Pancreas (tissue), 10 donors: ENCODE measurements around the gene EEF1AKMT3. TPM values are rescaled to one million over a fixed set of nuclear protein-coding genes. Genes with fewer than 3 reads are reported as not detected.

Experiments
- ATAC-seq, 4 donors: fragments of 200-7000 bp; cut with Tn5 transposase; one replicate each; pipeline versions ENCODE4 v1.8.0 to v1.9.1; 2020; ENCODE audit warnings: mild to moderate bottlenecking in 4 of 4, moderate library complexity in 4 of 4
- DNase-seq, 6 donors: peaks; one replicate each; pipeline ENCODE4 v3.0.0-alpha.2; 2020
- FAIRE-seq: peaks from 2 replicates; lab custom pipeline; 2012; peaks lifted over from hg19 to GRCh38; lab: Jason Lieb, UNC
- H3K27ac ChIP-seq, 4 donors: fragments of 200-600 bp; sonication (generic); 1 replicate in 3 of 4; 2 replicates in 1 of 4; pipeline versions ENCODE4 v1.5.0 to v1.8.0; 2020
- H3K27me3 ChIP-seq, 4 donors: fragments of 200-600 bp; one replicate each; pipeline ENCODE4 v1.8.0; 2021
- H3K36me3 ChIP-seq, 3 donors: fragments of 200-600 bp; sonication (generic) in 1 of 3; one replicate each; pipeline versions ENCODE4 v1.5.0 to v1.8.0; 2020 to 2021
- H3K4me1 ChIP-seq, 3 donors: fragments of 200-600 bp; one replicate each; pipeline ENCODE4 v1.8.0; 2021
- H3K4me3 ChIP-seq, 4 donors: fragments of 200-600 bp; sonication (generic) in 2 of 4; one replicate each; pipeline versions ENCODE4 v1.5.0 to v1.8.0; 2020 to 2021
- H3K9me3 ChIP-seq, 4 donors: fragments of 200-600 bp; one replicate each; pipeline ENCODE4 v1.8.0; 2021
- WGBS, 2 donors: extraction: QIAGEN DNeasy Blood & Tissue Kit; methylation state at CpG; one replicate each; pipeline ENCODE4 v1.1.7; 2013; 5-methylcytosine and 5-hydroxymethylcytosine counted together
- intact Hi-C, 3 donors: fragments of 100-400 bp; cut with DNase I; formaldehyde crosslinking; loops; one replicate each; pipeline versions ENCODE4 v1.11.1 to v1.14.2; 2022
- polyA plus RNA-seq, 2 donors: library from polyadenylated mRNA; stranded (reverse); fragments of 200-250 nt; gene quantifications; one replicate each; pipeline ENCODE4 v1.2.3, GENCODE V29; 2013
- total RNA-seq, 6 donors: library from RNA; stranded (reverse); fragmentation: NEBNext Ultra II Directional in 4 of 6; extraction: Animal tissue kit (Norgen Biotek cat#: 25700) in 4 of 6; gene quantifications; one replicate each; pipeline versions ENCODE4 v1.2.1 to v1.2.4, GENCODE V29; 2021 to 2023
- TF ChIP-seq, protein P1 (sequence below), 4 donors: fragments of 200-600 bp; sonication (generic) in 3 of 4; IDR thresholded peaks; one replicate each; pipeline versions ENCODE4 v1.5.0 to v1.8.0; 2021; ENCODE audit warnings: antibody characterized with exemption in 4 of 4
- donor health status: healthy with polysubstance abuse.
- donor health status: DM: no; HTN: no; CAD: no; lungs with moderate emphysema.
- donor health status: DM: no; HTN: no; CAD: no.
- donor health status: control.
- donor health status: control.
- donor health status: Bipolar disorder and iron deficiency.
- donor health status: DM: yes; HTN: yes; CAD: no.
- donor health status: DM: no; HTN: no; CAD: no.
- donor health status: DM: no; HTN: no; CAD: no.
- donor health status: DM: yes; HTN: yes; CAD: no.

The EEF1AKMT3 gene
- total and polyA plus RNA-seq, 8 donors = 3.7 to 20.8 (median 14.4) TPM

DNA sequence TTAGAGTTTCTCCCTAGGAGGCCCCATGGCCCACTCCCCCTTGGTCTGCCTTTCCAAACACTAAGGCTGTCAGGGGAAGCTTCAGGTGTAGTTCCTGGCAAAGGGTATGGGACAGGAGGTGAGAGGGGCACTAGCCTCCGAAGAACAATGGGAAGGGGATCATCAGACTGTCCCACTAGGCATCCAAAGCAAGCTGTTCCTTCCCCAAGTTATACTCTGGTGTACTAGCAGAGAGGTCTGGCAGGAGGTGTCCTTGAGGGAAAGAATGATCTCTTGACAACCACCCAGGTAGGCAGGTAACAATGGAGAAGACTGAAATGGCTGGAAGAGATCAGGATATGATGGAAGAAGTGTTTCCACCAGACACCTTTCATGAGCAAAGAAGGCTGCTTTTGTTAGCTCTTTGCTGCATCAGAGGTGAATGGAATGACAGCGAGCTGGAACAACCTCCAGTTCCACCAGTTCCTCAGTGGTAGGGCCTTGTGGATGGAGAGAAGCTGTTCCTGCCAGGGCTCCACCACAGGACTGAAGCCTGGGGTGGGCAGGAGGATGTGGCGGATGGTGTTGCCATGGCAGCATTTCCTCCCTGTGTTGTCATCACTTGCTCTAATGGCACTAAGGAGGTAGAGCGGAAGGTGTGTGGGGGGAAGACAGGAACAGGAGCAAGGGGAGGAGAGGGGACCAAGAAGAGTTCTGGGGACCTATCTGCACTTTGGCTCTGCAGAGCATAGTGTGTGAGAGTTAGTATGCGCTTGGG, 31.6 kb upstream of the EEF1AKMT3 start:
- FAIRE-seq (no peak), DNase-seq (no peak), ATAC-seq (no peak)
- Histone ChIP-seq H3K9me3 (no peaks in the 10 kb centered on the region), H3K27ac (no peak overlapping the region), H3K4me1 (peaks cover 9 to 17% (median 15%) of the 10 kb centered on the region in 3 donors), H3K36me3 (no peaks in the 10 kb centered on the region), H3K4me3 (no peak overlapping the region), H3K27me3 (peaks cover 0 to 8% (median 0%) of the 10 kb centered on the region in 4 donors)
- WGBS, 2 donors = 72 to 79% methylated on average over 5 of the region's 5 CpGs
- intact Hi-C loops = no loop called here
- TF ChIP-seq, protein P1, sequence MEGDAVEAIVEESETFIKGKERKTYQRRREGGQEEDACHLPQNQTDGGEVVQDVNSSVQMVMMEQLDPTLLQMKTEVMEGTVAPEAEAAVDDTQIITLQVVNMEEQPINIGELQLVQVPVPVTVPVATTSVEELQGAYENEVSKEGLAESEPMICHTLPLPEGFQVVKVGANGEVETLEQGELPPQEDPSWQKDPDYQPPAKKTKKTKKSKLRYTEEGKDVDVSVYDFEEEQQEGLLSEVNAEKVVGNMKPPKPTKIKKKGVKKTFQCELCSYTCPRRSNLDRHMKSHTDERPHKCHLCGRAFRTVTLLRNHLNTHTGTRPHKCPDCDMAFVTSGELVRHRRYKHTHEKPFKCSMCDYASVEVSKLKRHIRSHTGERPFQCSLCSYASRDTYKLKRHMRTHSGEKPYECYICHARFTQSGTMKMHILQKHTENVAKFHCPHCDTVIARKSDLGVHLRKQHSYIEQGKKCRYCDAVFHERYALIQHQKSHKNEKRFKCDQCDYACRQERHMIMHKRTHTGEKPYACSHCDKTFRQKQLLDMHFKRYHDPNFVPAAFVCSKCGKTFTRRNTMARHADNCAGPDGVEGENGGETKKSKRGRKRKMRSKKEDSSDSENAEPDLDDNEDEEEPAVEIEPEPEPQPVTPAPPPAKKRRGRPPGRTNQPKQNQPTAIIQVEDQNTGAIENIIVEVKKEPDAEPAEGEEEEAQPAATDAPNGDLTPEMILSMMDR (IDR thresholded peaks at IDR 0.05) = no peak

DNA sequence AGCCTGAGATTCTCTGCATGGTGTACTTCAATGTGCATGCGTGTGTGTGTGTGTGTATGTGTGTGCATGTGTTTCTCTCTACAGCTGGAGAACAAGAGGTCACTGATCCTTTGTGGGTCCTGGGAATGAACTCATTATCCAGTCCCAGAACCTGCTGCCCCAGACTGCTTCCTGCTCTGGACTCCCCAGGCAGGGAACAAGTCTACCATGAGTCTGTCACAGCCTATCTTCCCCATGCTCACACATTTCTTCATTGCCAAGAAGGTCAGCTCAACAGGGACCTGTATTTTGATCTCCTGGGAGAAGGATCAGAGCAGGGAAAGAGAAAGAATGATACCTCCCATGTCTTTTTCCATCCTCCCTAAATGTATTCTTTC, 31.0 kb upstream of the EEF1AKMT3 start:
- no peak overlapping the region for H3K4me3 ChIP-seq
- TF ChIP-seq, protein P1 (IDR thresholded peaks at IDR 0.05) = no peak
- no peak overlapping the region for H3K27ac ChIP-seq
- peaks cover 9 to 18% (median 15%) of the 10 kb centered on the region in 3 donors for H3K4me1 ChIP-seq
- 69 to 79% methylated on average over 1 of the region's 1 CpG for WGBS, 2 donors
- DNase-seq = no peak
- H3K9me3 ChIP-seq = no peaks in the 10 kb centered on the region
- H3K36me3 ChIP-seq = no peaks in the 10 kb centered on the region
- FAIRE-seq = no peak
- peaks cover 0 to 8% (median 0%) of the 10 kb centered on the region in 4 donors for H3K27me3 ChIP-seq
- intact Hi-C loops = no loop called here
- no peak for ATAC-seq

DNA sequence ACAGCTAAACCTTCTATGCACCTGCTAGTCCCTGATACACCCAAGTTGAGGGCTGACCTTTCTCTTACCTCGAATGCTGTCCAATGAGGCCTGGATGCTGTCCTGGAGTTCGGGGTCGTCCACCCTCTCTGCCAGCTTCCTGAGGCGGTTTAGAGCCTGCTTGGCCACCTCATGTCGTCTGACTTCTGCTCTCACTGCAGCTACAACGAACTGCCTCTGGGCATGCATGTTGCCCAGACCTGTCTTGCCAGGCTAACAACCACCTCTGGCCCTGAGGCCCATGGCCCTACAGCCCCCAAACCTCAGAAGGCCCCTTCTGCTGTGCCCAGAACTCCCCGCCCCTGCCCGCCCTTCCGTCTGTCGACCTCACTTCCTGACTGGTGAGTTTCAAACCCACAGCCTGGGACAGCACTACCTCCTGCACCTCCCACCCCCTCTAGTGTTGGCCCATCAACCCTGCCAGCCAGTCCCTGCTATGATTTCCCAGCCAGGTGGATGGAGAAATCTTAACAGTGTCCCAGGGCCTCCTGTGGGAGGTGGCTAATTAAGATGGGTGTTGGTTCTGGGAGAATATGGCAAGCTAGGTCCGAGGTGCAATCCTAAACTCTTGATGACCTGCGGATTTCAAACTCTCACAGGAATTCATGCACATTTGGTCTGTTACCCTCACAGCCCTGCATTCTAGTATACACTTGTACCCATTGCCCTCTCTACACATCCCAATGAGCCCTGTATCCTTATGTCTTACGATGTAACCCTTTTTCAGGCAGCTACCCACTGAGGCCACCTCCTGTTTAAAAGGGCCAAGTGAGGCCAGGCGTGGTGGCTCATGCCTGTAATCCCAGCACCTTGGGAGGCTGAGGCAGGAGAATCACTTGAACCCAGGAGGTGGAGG, 30.3 kb upstream of the EEF1AKMT3 start:
- Histone ChIP-seq H3K4me3 (no peak overlapping the region), H3K4me1 (peaks cover 9 to 15% (median 11%) of the 10 kb centered on the region in 3 donors), H3K36me3 (no peaks in the 10 kb centered on the region), H3K27me3 (peaks cover 0 to under 1% (median 0%) of the 10 kb centered on the region in 4 donors), H3K9me3 (no peaks in the 10 kb centered on the region), H3K27ac (no peak overlapping the region)
- TF ChIP-seq, protein P1 (IDR thresholded peaks at IDR 0.05) = no peak
- ATAC-seq = no peak
- FAIRE-seq = no peak
- intact Hi-C loops = no loop called here
- no peak for DNase-seq
- 47 to 54% methylated on average over 14 of the region's 14 CpGs for WGBS, 2 donors

DNA sequence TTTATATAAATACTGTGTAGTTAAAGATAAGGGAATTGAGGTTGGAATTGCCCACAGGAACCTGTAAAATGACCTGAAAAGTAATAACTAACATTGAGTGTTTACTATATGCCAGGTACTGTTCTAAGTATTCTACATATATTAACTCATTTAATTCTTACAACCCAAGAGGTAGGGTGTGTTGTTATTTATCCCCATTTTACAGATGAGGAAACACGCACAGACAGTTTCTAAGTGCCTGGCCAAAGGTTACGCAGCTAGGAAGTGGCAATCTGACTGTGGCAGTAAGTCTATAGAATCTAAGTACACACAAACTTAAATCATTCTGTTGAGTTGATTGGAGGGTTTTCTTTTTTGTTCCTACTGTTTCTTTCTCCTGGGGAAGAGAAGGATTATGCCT, 28.6 kb upstream of the EEF1AKMT3 start:
- 77 to 82% methylated on average over 2 of the region's 2 CpGs for WGBS, 2 donors
- intact Hi-C loops = no loop called here
- no peak for ATAC-seq

More for the DNA sequence above, 28.6 kb upstream of the EEF1AKMT3 start:
- peaks cover 0 to 15% (median 7%) of the 10 kb centered on the region in 3 donors for H3K36me3 ChIP-seq
- H3K27ac ChIP-seq = no peak overlapping the region
- H3K9me3 ChIP-seq = no peaks in the 10 kb centered on the region
- H3K4me1 ChIP-seq = peaks cover 0 to 8% (median 0%) of the 10 kb centered on the region in 3 donors
- no peak overlapping the region for H3K4me3 ChIP-seq
- FAIRE-seq (no peak), DNase-seq (no peak)
- TF ChIP-seq, protein P1 (IDR thresholded peaks at IDR 0.05) = no peak
- H3K27me3 ChIP-seq = no peaks in the 10 kb centered on the region
